Measurements from ENCODE around the gene HMCN1. TPM values are rescaled to one million over a fixed set of nuclear protein-coding genes. Genes with fewer than 3 reads are reported as not detected.

The HMCN1 gene
- total and polyA plus RNA-seq, 2 experiments from 2014 or later: 1.6 to 8.7 TPM

GRCh38 chr1:185933580-185933979, 199.4 kb downstream of the HMCN1 start:
- ATAC-seq (no peak), DNase-seq (ENCODE audit: low spot score) (no peak)
- Histone ChIP-seq H3K4me3 (no peak overlapping the region), H4K20me1 (replicated peaks; ENCODE audit: insufficient read depth) (no peaks in the 10 kb centered on the region), H3K27ac (ENCODE audit: low read depth) (no peak overlapping the region), H3K4me2 (no peak overlapping the region), H3K9me2 (ENCODE audit: insufficient read depth) (0 out of 2 replicates have a peak, but pooled peaks cover 4% of the 10 kb centered on the region), H3K79me2 (replicated peaks; ENCODE audit: insufficient read depth) (no peaks in the 10 kb centered on the region), H3K27me3 (ENCODE audit: insufficient read depth) (no peaks in the 10 kb centered on the region), H2AFZ (no peak overlapping the region), H3K36me3 (ENCODE audit: insufficient read depth) (no peaks in the 10 kb centered on the region), H3K4me1 (ENCODE audit: insufficient read depth) (peaks cover 6% of the 10 kb centered on the region), H3F3A (replicated peaks; ENCODE audit: low read depth) (no peaks in the 10 kb centered on the region)
- Mint-ChIP-seq H3K36me3 (ENCODE audit: low read depth) (peaks cover 19% of the 10 kb centered on the region; the same call in 2 of the 3 replicates), H3K9me3 (peaks cover 17% of the 10 kb centered on the region; the same call in 2 of the 3 replicates), H3K27ac (0 out of 2 replicates have a peak overlapping the region, but pooled peaks have one; percentile 15), H3K4me1 (peaks cover 10% of the 10 kb centered on the region; the same call in 2 of the 3 replicates), H3K27me3 (ENCODE audit: insufficient read depth, low read depth, poor library complexity) (peaks cover 3% of the 10 kb centered on the region), H3K4me3 (no peak overlapping the region)
- no peak for TF ChIP-seq NANOG (IDR thresholded peaks at IDR 0.05; ENCODE audit: borderline replicate concordance)
- TF ChIP-seq CREB1 (CRISPR knock-in tag; IDR thresholded peaks at IDR 0.05; ENCODE audit: low read depth): no peak
- TF ChIP-seq ZNF114 (CRISPR knock-in tag; IDR thresholded peaks at IDR 0.05): no peak
- no peak for TF ChIP-seq EZH2phosphoT487 (IDR thresholded peaks at IDR 0.05; ENCODE audit: unreplicated experiment)
- TF ChIP-seq JUNB (IDR thresholded peaks at IDR 0.05; ENCODE audit: unreplicated experiment): no peak
- no peak for TF ChIP-seq STAT1 (IDR thresholded peaks at IDR 0.05; ENCODE audit: unreplicated experiment)
- no peak for TF ChIP-seq EZH2 (IDR thresholded peaks at IDR 0.05; ENCODE audit: low read depth, unreplicated experiment)
- no peak for TF ChIP-seq POLR2AphosphoS5 (IDR thresholded peaks at IDR 0.05; ENCODE audit: low read depth)
- no peak for TF ChIP-seq ETS1 (IDR thresholded peaks at IDR 0.05)
- TF ChIP-seq REST (IDR thresholded peaks at IDR 0.05; ENCODE audit: unreplicated experiment): no peak
- TF ChIP-seq, protein P1, sequence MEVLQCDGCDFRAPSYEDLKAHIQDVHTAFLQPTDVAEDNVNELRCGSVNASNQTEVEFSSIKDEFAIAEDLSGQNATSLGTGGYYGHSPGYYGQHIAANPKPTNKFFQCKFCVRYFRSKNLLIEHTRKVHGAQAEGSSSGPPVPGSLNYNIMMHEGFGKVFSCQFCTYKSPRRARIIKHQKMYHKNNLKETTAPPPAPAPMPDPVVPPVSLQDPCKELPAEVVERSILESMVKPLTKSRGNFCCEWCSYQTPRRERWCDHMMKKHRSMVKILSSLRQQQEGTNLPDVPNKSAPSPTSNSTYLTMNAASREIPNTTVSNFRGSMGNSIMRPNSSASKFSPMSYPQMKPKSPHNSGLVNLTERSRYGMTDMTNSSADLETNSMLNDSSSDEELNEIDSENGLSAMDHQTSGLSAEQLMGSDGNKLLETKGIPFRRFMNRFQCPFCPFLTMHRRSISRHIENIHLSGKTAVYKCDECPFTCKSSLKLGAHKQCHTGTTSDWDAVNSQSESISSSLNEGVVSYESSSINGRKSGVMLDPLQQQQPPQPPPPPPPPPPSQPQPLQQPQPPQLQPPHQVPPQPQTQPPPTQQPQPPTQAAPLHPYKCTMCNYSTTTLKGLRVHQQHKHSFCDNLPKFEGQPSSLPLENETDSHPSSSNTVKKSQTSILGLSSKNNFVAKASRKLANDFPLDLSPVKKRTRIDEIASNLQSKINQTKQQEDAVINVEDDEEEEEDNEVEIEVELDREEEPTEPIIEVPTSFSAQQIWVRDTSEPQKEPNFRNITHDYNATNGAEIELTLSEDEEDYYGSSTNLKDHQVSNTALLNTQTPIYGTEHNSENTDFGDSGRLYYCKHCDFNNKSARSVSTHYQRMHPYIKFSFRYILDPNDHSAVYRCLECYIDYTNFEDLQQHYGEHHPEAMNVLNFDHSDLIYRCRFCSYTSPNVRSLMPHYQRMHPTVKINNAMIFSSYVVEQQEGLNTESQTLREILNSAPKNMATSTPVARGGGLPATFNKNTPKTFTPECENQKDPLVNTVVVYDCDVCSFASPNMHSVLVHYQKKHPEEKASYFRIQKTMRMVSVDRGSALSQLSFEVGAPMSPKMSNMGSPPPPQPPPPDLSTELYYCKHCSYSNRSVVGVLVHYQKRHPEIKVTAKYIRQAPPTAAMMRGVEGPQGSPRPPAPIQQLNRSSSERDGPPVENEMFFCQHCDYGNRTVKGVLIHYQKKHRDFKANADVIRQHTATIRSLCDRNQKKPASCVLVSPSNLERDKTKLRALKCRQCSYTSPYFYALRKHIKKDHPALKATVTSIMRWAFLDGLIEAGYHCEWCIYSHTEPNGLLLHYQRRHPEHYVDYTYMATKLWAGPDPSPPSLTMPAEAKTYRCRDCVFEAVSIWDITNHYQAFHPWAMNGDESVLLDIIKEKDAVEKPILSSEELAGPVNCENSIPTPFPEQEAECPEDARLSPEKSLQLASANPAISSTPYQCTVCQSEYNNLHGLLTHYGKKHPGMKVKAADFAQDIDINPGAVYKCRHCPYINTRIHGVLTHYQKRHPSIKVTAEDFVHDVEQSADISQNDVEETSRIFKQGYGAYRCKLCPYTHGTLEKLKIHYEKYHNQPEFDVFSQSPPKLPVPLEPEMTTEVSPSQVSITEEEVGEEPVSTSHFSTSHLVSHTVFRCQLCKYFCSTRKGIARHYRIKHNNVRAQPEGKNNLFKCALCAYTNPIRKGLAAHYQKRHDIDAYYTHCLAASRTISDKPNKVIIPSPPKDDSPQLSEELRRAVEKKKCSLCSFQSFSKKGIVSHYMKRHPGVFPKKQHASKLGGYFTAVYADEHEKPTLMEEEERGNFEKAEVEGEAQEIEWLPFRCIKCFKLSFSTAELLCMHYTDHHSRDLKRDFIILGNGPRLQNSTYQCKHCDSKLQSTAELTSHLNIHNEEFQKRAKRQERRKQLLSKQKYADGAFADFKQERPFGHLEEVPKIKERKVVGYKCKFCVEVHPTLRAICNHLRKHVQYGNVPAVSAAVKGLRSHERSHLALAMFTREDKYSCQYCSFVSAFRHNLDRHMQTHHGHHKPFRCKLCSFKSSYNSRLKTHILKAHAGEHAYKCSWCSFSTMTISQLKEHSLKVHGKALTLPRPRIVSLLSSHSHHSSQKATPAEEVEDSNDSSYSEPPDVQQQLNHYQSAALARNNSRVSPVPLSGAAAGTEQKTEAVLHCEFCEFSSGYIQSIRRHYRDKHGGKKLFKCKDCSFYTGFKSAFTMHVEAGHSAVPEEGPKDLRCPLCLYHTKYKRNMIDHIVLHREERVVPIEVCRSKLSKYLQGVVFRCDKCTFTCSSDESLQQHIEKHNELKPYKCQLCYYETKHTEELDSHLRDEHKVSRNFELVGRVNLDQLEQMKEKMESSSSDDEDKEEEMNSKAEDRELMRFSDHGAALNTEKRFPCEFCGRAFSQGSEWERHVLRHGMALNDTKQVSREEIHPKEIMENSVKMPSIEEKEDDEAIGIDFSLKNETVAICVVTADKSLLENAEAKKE (CRISPR knock-in tag; IDR thresholded peaks at IDR 0.05): no peak
- TF ChIP-seq CTCF (conservative IDR thresholded peaks at IDR 0.05; ENCODE audit: low read depth in 2 of 2): no peak
- no peak for TF ChIP-seq ZNF331 (CRISPR knock-in tag; IDR thresholded peaks at IDR 0.05; ENCODE audit: low read depth)
